Activated CD4-positive, alpha-beta memory T cell treated with anti-CD3 and anti-CD28 coated beads, Interleukin-2, amount 10 ng/mL, durations not matched to agents 7 days and 5 days (primary cell): ENCODE results near the gene SPPL2C. TPM values are rescaled to one million over a fixed set of nuclear protein-coding genes. Genes with fewer than 3 reads are reported as not detected.

Experiments
- CTCF ChIA-PET: fragments of 350-600 bp; sonication (Branson Sonifier 250); formaldehyde crosslinking; loops from one replicate; lab custom pipeline; 2021; ENCODE audit warnings: antibody characterized with exemption, inconsistent platforms; lab: Charles Lee
- POLR2A ChIA-PET: fragments of 350-600 bp; sonication (Branson Sonifier 250); formaldehyde crosslinking; loops from one replicate; lab custom pipeline; 2021; ENCODE audit warnings: antibody characterized with exemption; lab: Charles Lee
- DNase-seq: peaks from one replicate; pipeline ENCODE4 v3.0.0-alpha.2; 2020
- H3K27ac Mint-ChIP-seq: one replicate; pipeline ENCODE4 v1.8.0; 2021; ENCODE audit warnings: mild to moderate bottlenecking, mixed read lengths
- H3K27me3 Mint-ChIP-seq: one replicate; pipeline ENCODE4 v1.8.0; 2021; ENCODE audit warnings: mixed read lengths
- H3K36me3 Mint-ChIP-seq: one replicate; pipeline ENCODE4 v1.8.0; 2021; ENCODE audit warnings: low read depth, mixed read lengths
- H3K4me1 Mint-ChIP-seq: one replicate; pipeline ENCODE4 v1.8.0; 2021; ENCODE audit warnings: mixed read lengths
- H3K4me3 Mint-ChIP-seq: one replicate; pipeline ENCODE4 v1.8.0; 2021; ENCODE audit warnings: mild to moderate bottlenecking, mixed read lengths
- H3K9me3 Mint-ChIP-seq: one replicate; pipeline ENCODE4 v1.8.0; 2021; ENCODE audit warnings: mixed read lengths
- total RNA-seq, 2 experiments: library from RNA; stranded (reverse); gene quantifications; one replicate each; pipeline ENCODE4 v1.2.3, GENCODE V29; 2021

The SPPL2C gene
- total RNA-seq, 2 experiments from 2014 or later = not detected

GRCh38 chr17:45847747-45848146 is 3.1 kb downstream of the SPPL2C start:
- Mint-ChIP-seq H3K4me3 (no peak overlapping the region), H3K4me1 (no peaks in the 10 kb centered on the region)
- POLR2A ChIA-PET = no interaction called here

DNA sequence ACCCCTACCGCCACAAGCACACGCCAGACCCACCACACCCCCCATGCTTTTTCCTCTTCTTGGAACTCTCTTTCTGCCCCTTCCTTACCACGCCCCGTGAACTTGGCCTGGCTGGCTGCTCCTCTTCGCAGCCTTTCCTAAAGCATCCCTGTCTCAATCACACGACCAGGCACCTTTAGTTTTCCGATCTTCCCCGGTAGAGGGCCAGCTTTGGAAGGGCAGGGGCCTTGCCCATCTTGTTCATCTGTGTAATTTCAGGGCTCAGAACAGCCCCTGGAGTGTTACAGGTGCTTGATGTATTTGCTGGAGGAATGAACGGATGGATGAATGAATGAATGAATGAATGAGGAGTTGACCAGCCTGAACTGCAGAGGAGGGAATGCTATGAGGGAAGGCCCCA is 3.7 kb downstream of the SPPL2C start:
- CTCF ChIA-PET = interaction anchor here (1.0 kb wide), 1 partner anchor 16 kb away, joined by 3 read pairs; no protein-coding TSS in a partner anchor
- Mint-ChIP-seq H3K4me3 (no peak overlapping the region), H3K36me3 (no peaks in the 10 kb centered on the region), H3K27ac (no peak overlapping the region), H3K9me3 (no peaks in the 10 kb centered on the region), H3K27me3 (peaks cover 12% of the 10 kb centered on the region), H3K4me1 (no peaks in the 10 kb centered on the region)
- POLR2A ChIA-PET = no interaction called here
- no peak for DNase-seq

More at GRCh38 chr17:45847747-45848146, 3.1 kb downstream of the SPPL2C start:
- no peaks in the 10 kb centered on the region for H3K9me3 Mint-ChIP-seq
- peaks cover 12% of the 10 kb centered on the region for H3K27me3 Mint-ChIP-seq
- DNase-seq = no peak
- H3K27ac Mint-ChIP-seq = no peak overlapping the region
- no peaks in the 10 kb centered on the region for H3K36me3 Mint-ChIP-seq
- CTCF ChIA-PET = interaction anchor here (1.0 kb wide), 1 partner anchor 16 kb away, joined by 3 read pairs; no protein-coding TSS in a partner anchor

GRCh38 chr17:45848868-45849535 is 4.3 kb downstream of the SPPL2C start:
- H3K36me3 Mint-ChIP-seq = no peaks in the 10 kb centered on the region
- H3K4me1 Mint-ChIP-seq = no peaks in the 10 kb centered on the region
- peaks cover 12% of the 10 kb centered on the region for H3K27me3 Mint-ChIP-seq
- DNase-seq = no peak
- H3K27ac Mint-ChIP-seq = no peak overlapping the region
- H3K9me3 Mint-ChIP-seq = no peaks in the 10 kb centered on the region
- ChIA-PET CTCF (no interaction called here), POLR2A (no interaction called here)
- H3K4me3 Mint-ChIP-seq = no peak overlapping the region

DNA sequence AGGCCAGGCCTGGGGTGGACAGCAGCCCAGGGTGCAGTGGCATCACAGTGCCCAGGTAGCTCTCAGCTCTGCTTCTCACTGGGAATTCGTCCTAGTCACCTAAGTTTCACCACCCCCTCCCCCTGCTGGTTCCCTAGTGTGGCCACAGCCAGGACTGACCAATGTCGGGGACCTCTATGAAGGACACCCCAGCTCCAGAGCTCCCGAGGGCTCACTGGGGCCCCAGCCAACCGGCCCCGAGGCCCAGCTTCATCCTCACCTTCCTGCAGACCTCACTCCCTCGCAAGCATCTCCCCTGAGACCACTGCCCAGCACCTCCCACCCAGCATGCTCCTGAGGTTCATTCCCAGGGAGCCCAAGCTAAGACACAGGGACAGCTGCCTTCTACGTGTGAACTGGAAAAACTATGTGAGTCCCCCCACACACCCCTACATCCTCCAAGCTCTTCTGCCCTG is 4.9 kb downstream of the SPPL2C start:
- Mint-ChIP-seq H3K36me3 (no peaks in the 10 kb centered on the region), H3K4me3 (no peak overlapping the region), H3K27ac (no peak overlapping the region), H3K27me3 (peaks cover 14% of the 10 kb centered on the region), H3K4me1 (no peaks in the 10 kb centered on the region), H3K9me3 (no peaks in the 10 kb centered on the region)
- CTCF ChIA-PET = no interaction called here
- POLR2A ChIA-PET = no interaction called here
- no peak for DNase-seq

- Mint-ChIP-seq H3K9me3 (no peaks in the 10 kb centered on the region), H3K4me3 (no peak overlapping the region), H3K27ac (no peak overlapping the region), H3K4me1 (no peaks in the 10 kb centered on the region), H3K27me3 (peaks cover 14% of the 10 kb centered on the region), H3K36me3 (no peaks in the 10 kb centered on the region)
- POLR2A ChIA-PET = no interaction called here
- CTCF ChIA-PET = no interaction called here
- no peak for DNase-seq
Observed at GRCh38 chr17:45850011-45850410, 5.3 kb downstream of the SPPL2C start.

DNA sequence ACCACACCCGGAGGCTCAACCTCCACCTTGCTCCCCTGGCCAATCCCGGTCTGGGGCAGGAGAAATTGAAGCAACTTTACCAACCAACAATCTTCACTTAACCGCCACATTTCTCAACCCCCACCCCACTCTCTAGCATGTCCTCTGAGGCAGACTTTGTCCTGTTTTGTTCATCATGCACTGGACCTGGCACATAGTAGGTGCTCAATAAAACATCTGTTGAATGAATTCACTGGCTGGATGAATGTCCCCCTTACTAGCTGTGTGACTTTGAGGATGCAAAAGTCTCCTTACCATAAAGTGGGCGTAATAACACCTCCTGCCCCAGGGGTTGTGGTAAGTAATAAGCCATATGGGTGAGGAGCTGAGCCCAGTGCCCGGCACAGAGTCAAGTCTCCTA is 5.8 kb downstream of the SPPL2C start:
- H3K4me3 Mint-ChIP-seq = no peak overlapping the region
- DNase-seq = no peak
- ChIA-PET CTCF (no interaction called here), POLR2A (no interaction called here)
- peaks cover 14% of the 10 kb centered on the region for H3K27me3 Mint-ChIP-seq
- H3K27ac Mint-ChIP-seq = no peak overlapping the region
- no peaks in the 10 kb centered on the region for H3K36me3 Mint-ChIP-seq
- H3K9me3 Mint-ChIP-seq = no peaks in the 10 kb centered on the region
- H3K4me1 Mint-ChIP-seq = no peaks in the 10 kb centered on the region

- Mint-ChIP-seq H3K27ac (no peak overlapping the region), H3K4me3 (no peak overlapping the region), H3K4me1 (no peaks in the 10 kb centered on the region), H3K9me3 (no peaks in the 10 kb centered on the region), H3K36me3 (no peaks in the 10 kb centered on the region), H3K27me3 (peaks cover 16% of the 10 kb centered on the region)
- no peak for DNase-seq
- ChIA-PET CTCF (interaction anchor here (1.3 kb wide), 1 partner anchor 41 kb away, joined by 6 read pairs; no protein-coding TSS in a partner anchor), POLR2A (no interaction called here)
Observed at GRCh38 chr17:45851022-45851421, 6.3 kb downstream of the SPPL2C start.

DNA sequence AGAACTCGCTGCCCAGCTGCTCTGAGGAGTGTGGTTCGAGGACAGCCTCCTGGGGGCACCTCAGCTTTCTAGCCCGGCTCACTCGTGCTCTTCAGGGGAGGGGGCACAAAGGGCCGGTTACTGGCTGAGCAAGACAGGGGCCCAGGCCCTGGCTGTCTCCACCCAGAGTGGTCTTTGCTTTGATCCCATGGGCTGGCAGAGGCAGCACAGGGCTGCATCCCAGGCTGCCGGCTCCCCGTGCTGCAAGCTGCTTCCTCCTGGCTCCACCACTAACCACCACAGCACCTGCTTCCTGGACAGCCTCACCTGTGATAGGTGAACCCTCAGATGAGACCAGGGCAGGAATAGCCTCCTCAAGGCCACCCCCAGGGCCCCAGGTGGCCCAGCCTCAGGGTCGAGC is 6.8 kb downstream of the SPPL2C start:
- DNase-seq = no peak
- H3K9me3 Mint-ChIP-seq = no peaks in the 10 kb centered on the region
- no peaks in the 10 kb centered on the region for H3K4me1 Mint-ChIP-seq
- H3K27me3 Mint-ChIP-seq = peaks cover 18% of the 10 kb centered on the region
- ChIA-PET POLR2A (no interaction called here), CTCF (interaction anchor here (1.2 to 1.9 kb wide), 6 partner anchors 10 to 211 kb away, joined by 3 to 11 read pairs (median 5); no protein-coding TSS in a partner anchor)
- H3K4me3 Mint-ChIP-seq = no peak overlapping the region
- H3K27ac Mint-ChIP-seq = no peak overlapping the region
- no peaks in the 10 kb centered on the region for H3K36me3 Mint-ChIP-seq

DNA sequence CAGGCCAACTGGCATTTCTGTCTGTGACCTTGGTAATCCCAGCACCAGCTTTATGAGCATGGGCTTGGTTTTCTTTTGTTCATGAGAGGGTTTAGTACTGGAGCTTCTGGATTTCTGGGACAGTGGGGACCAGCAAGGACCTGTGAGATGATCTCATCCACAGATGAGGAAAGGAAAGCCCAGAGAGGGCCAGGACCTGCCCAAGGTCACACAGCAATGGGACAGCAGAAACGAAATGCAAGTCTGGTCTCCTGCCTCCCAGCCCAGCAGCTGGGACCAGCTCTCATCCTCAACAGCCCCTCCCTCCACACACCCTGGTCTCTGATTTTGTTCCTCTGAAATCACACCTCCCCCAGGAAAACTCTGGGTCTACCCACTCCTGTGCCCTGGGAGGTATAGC is 7.2 kb downstream of the SPPL2C start:
- no peaks in the 10 kb centered on the region for H3K36me3 Mint-ChIP-seq
- H3K27me3 Mint-ChIP-seq = peaks cover 18% of the 10 kb centered on the region
- no peak overlapping the region for H3K4me3 Mint-ChIP-seq
- no peaks in the 10 kb centered on the region for H3K4me1 Mint-ChIP-seq
- no peaks in the 10 kb centered on the region for H3K9me3 Mint-ChIP-seq
- ChIA-PET CTCF (interaction anchor here (0.6 to 2.2 kb wide), 11 partner anchors 10 to 1241 kb away, joined by 3 to 11 read pairs (median 4); no protein-coding TSS in a partner anchor), POLR2A (no interaction called here)
- H3K27ac Mint-ChIP-seq = no peak overlapping the region
- no peak for DNase-seq

GRCh38 chr17:45852535-45853297 is 8.0 kb downstream of the SPPL2C start:
- DNase-seq = peak; percentile 57
- no peaks in the 10 kb centered on the region for H3K36me3 Mint-ChIP-seq
- H3K27me3 Mint-ChIP-seq = peaks cover 18% of the 10 kb centered on the region
- ChIA-PET CTCF (interaction anchor here (0.7 to 2.2 kb wide), 9 partner anchors 9 to 213 kb away, joined by 3 to 11 read pairs (median 4); no protein-coding TSS in a partner anchor), POLR2A (no interaction called here)
- no peak overlapping the region for H3K27ac Mint-ChIP-seq
- no peak overlapping the region for H3K4me3 Mint-ChIP-seq
- H3K4me1 Mint-ChIP-seq = no peaks in the 10 kb centered on the region
- no peaks in the 10 kb centered on the region for H3K9me3 Mint-ChIP-seq

DNA sequence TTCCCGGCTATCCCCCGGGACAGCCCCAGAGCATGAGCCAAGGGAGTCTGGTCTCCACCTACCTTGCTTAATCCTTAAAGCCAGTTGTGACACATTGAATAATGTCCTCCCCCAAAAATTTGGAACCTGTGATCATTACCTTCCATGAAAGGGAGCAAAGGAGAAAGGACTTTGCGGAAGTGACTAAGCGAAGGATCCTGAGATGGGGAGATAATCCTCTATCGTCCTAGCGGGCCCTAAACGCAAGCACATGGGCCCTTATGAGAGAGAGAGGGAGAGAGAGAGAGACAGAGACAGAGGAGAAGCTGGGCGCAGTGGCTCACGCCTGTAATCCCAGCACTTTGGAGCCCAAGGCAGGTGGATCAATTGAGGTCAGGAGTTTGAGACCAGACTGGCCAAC is 9.5 kb downstream of the SPPL2C start:
- Mint-ChIP-seq H3K27me3 (peaks cover 22% of the 10 kb centered on the region), H3K4me1 (no peaks in the 10 kb centered on the region), H3K4me3 (no peak overlapping the region), H3K9me3 (no peaks in the 10 kb centered on the region), H3K27ac (no peak overlapping the region), H3K36me3 (no peaks in the 10 kb centered on the region)
- ChIA-PET CTCF (interaction anchor here (0.8 kb wide), 1 partner anchor 54 kb away, joined by 3 read pairs; no protein-coding TSS in a partner anchor), POLR2A (no interaction called here)
- DNase-seq = no peak

DNA sequence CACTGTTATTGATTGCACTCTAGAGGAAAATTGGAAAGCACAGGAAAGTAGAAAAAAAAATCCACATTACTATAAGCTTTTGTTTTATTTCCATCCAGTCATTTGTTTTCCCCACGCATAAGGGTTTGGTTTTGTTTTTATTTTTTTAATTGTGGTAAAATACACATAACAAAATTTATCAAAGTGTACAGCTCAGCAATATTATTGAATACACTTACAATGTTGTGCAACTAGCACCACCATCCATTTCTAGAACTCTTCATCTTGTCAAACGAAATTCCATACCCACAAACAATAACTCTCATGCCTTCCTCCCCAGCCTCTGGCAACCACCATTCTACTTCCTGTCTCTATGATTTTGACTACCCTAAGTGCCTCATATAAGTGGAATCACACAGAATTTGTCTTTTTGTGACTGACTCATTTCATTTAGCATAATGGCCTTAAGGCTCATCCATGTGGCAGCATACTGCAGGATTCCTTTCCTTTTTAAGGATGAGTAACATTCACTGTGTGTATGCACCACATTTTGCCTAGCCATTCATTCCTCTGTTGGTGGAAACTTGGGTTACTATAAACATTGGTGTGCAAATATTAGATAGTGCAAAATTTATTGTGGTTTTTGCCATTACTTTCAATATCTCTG is 11.1 kb downstream of the SPPL2C start:
- Mint-ChIP-seq H3K36me3 (no peaks in the 10 kb centered on the region), H3K9me3 (no peaks in the 10 kb centered on the region), H3K27me3 (peaks cover 27% of the 10 kb centered on the region), H3K27ac (no peak overlapping the region), H3K4me3 (no peak overlapping the region), H3K4me1 (no peaks in the 10 kb centered on the region)
- no peak for DNase-seq
- POLR2A ChIA-PET = interaction anchor here (1.2 kb wide), 1 partner anchor 19 kb away, joined by 5 read pairs; no protein-coding TSS in a partner anchor
- CTCF ChIA-PET = interaction anchor here (1.4 kb wide), 1 partner anchor 201 kb away, joined by 4 read pairs; no protein-coding TSS in a partner anchor
